Stomach (tissue), 4 donors: ENCODE measurements around the gene FGFRL1.

Source experiments
- CTCF ChIP-seq, 7 experiments: fragments of 450-650 bp in 4 of 7; fragments of 200-600 bp in 3 of 7; sonication (generic) in 3 of 7; IDR thresholded peaks; one replicate each; pipeline ENCODE4 v1.5.1; 2016 to 2019; ENCODE audit warnings: antibody characterized with exemption in 7 of 7, control low read depth in 2 of 7, mild to moderate bottlenecking in 1 of 7
- POLR2A ChIP-seq, 4 donors: fragments of 450-650 bp; IDR thresholded peaks; one replicate each; pipeline ENCODE4 v1.6.1; 2016; ENCODE audit warnings: antibody characterized with exemption in 4 of 4, control low read depth in 2 of 4, mild to moderate bottlenecking in 1 of 4, moderate library complexity in 1 of 4
- POLR2AphosphoS5 ChIP-seq, 3 donors: sonication (generic); formaldehyde crosslinking; IDR thresholded peaks; one replicate each; pipeline ENCODE4 v1.6.1; 2016; ENCODE audit warnings: antibody characterized with exemption in 3 of 3

- TF ChIP-seq CTCF (IDR thresholded peaks at IDR 0.05) (no peak), POLR2A (IDR thresholded peaks at IDR 0.05) (no peak), POLR2AphosphoS5 (IDR thresholded peaks at IDR 0.05) (peak in 1 of 3 donors; percentile 32)
Measured at GRCh38 chr4:1053080-1053661, 41.7 kb downstream of the FGFRL1 start.
